ENCODE data around the gene NRXN3. TPM values are rescaled to one million over a fixed set of nuclear protein-coding genes. Genes with fewer than 3 reads are reported as not detected.

NRXN3 gene
- total RNA-seq, 1 experiment from 2014 or later = not detected

- intact Hi-C loops (cut with micrococcal nuclease) = no loop called here
- Histone ChIP-seq H3K36me3 (ENCODE audit: control insufficient read depth in 1 of 2, insufficient read depth in 2 of 2, low read length in 2 of 2) (no peaks in the 10 kb centered on the region), H3K27me3 (ENCODE audit: insufficient read depth, low read length) (no peaks in the 10 kb centered on the region), H2AFZ (ENCODE audit: low read depth, low read length, poor library complexity, severe bottlenecking) (no peak overlapping the region), H4K20me1 (ENCODE audit: insufficient read depth) (no peaks in the 10 kb centered on the region), H3K27ac (ENCODE audit: low read depth, low read length) (no peak overlapping the region), H3K79me2 (ENCODE audit: insufficient read depth, low read length) (no peaks in the 10 kb centered on the region), H3K4me3 (replicated peaks in 1 of 2; ENCODE audit: low read depth in 1 of 2, low read length in 2 of 2) (no peak overlapping the region), H3K9me3 (ENCODE audit: control insufficient read depth in 1 of 2, insufficient read depth in 1 of 2, low read depth in 1 of 2, low read length in 2 of 2) (peaks cover 0 to 18% of the 10 kb centered on the region in 2 experiments; a peak in 2 of 4 replicates), H3K4me1 (ENCODE audit: control insufficient read depth in 1 of 2, insufficient read depth in 2 of 2, low read length in 2 of 2) (no peaks in the 10 kb centered on the region), H3K9ac (ENCODE audit: low read length) (no peak overlapping the region), H3K9me2 (ENCODE audit: insufficient read depth) (no peaks in the 10 kb centered on the region), H3K4me2 (ENCODE audit: low read length) (no peak overlapping the region)
- no TSS peak for BruUV-seq (replicated peaks)
- POLR2A ChIA-PET = no interaction called here
- CTCF ChIA-PET = no interaction called here
- TF ChIP-seq SIN3A (IDR thresholded peaks at IDR 0.05; ENCODE audit: low read depth) = no peak
- no peak for TF ChIP-seq SP1 (IDR thresholded peaks at IDR 0.05; ENCODE audit: low read depth)
- no peak for TF ChIP-seq CEBPB (IDR thresholded peaks at IDR 0.05; ENCODE audit: low read depth)
- no peak for TF ChIP-seq POLR2A (IDR thresholded peaks at IDR 0.05; ENCODE audit: borderline replicate concordance, extremely low read depth, insufficient read depth, insufficient read length)
- TF ChIP-seq ZNF274 (IDR thresholded peaks at IDR 0.05; ENCODE audit: low read depth, low read length) = no peak
- ATAC-seq (no peak), DNase-seq (ENCODE audit: low read depth, low spot score) (no peak)
- RAD21 ChIA-PET (ENCODE audit: low non-redundant PET in 1 of 2, low total read pairs in 2 of 2, uncharacterized antibody in 2 of 2, unreplicated experiment in 2 of 2) = no interaction called here
These were observed 921.3 kb downstream of the NRXN3 start for GRCh38 chr14:79091381-79091963.

GRCh38 chr14:79093531-79093930, 923.4 kb downstream of the NRXN3 start:
- no TSS peak for BruUV-seq (replicated peaks)
- ChIA-PET RAD21 (ENCODE audit: low non-redundant PET in 1 of 2, low total read pairs in 2 of 2, uncharacterized antibody in 2 of 2, unreplicated experiment in 2 of 2) (no interaction called here), POLR2A (no interaction called here), CTCF (no interaction called here)
- H3K4me3 ChIP-seq (replicated peaks in 1 of 2; ENCODE audit: low read depth in 1 of 2, low read length in 2 of 2) = no peak overlapping the region
- no peaks in the 10 kb centered on the region for H4K20me1 ChIP-seq (ENCODE audit: insufficient read depth)
- H3K4me1 ChIP-seq (ENCODE audit: control insufficient read depth in 1 of 2, insufficient read depth in 2 of 2, low read length in 2 of 2) = no peaks in the 10 kb centered on the region
- no peak overlapping the region for H3K9ac ChIP-seq (ENCODE audit: low read length)
- H3K27me3 ChIP-seq (ENCODE audit: insufficient read depth, low read length) = no peaks in the 10 kb centered on the region
- DNase-seq (ENCODE audit: low read depth, low spot score) (no peak), ATAC-seq (no peak)
- H3K79me2 ChIP-seq (ENCODE audit: insufficient read depth, low read length) = no peaks in the 10 kb centered on the region
- TF ChIP-seq JUND (IDR thresholded peaks at IDR 0.05) (no peak), FOSL1 (IDR thresholded peaks at IDR 0.05; ENCODE audit: low read depth) (no peak), YY1 (IDR thresholded peaks at IDR 0.05; ENCODE audit: extremely low read depth, insufficient replicate concordance, low read depth, low read length) (no peak), TCF7L2 (IDR thresholded peaks at IDR 0.05; ENCODE audit: borderline replicate concordance, extremely low read depth, insufficient read depth, insufficient read length) (no peak), RAD21 (IDR thresholded peaks at IDR 0.05; ENCODE audit: low read depth) (no peak), ELF1 (IDR thresholded peaks at IDR 0.05; ENCODE audit: borderline replicate concordance, low read depth) (no peak), CTCF (IDR thresholded peaks at IDR 0.05 in 2 of 3, conservative IDR thresholded peaks at IDR 0.05 in 1 of 3; ENCODE audit: borderline replicate concordance in 1 of 3, insufficient read depth in 1 of 3, low read depth in 2 of 3, low read length in 2 of 3) (no peak), ATF3 (IDR thresholded peaks at IDR 0.05) (no peak), EGR1 (IDR thresholded peaks at IDR 0.05; ENCODE audit: low read depth) (no peak), EZH2phosphoT487 (IDR thresholded peaks at IDR 0.05; ENCODE audit: borderline replicate concordance) (no peak), POLR2A (IDR thresholded peaks at IDR 0.05; ENCODE audit: borderline replicate concordance, extremely low read depth, insufficient read depth, insufficient read length) (no peak), SIN3A (IDR thresholded peaks at IDR 0.05; ENCODE audit: low read depth) (no peak), CBX3 (IDR thresholded peaks at IDR 0.05; ENCODE audit: low read depth) (no peak), EZH2 (IDR thresholded peaks at IDR 0.05) (no peak), CEBPB (IDR thresholded peaks at IDR 0.05; ENCODE audit: low read depth) (no peak)
- no peaks in the 10 kb centered on the region for H3K36me3 ChIP-seq (ENCODE audit: control insufficient read depth in 1 of 2, insufficient read depth in 2 of 2, low read length in 2 of 2)
- H3K27ac ChIP-seq (ENCODE audit: low read depth, low read length) = no peak overlapping the region
- no peak overlapping the region for H2AFZ ChIP-seq (ENCODE audit: low read depth, low read length, poor library complexity, severe bottlenecking)
- H3K9me3 ChIP-seq (ENCODE audit: control insufficient read depth in 1 of 2, insufficient read depth in 1 of 2, low read depth in 1 of 2, low read length in 2 of 2) = peaks cover 5 to 19% of the 10 kb centered on the region in 2 experiments; a peak in 2 of 4 replicates
- H3K4me2 ChIP-seq (ENCODE audit: low read length) = no peak overlapping the region
- intact Hi-C loops (cut with micrococcal nuclease) = no loop called here
- H3K9me2 ChIP-seq (ENCODE audit: insufficient read depth) = no peaks in the 10 kb centered on the region

All from HCT116 (cell line).